ENCODE data around the gene CNTD1. TPM values are rescaled to one million over a fixed set of nuclear protein-coding genes. Genes with fewer than 3 reads are reported as not detected.

The CNTD1 gene
- total and polyA plus RNA-seq, 2 experiments from 2014 or later = 0.71 TPM; not detected in 1

GRCh38 chr17:42751628-42752027 is 47.0 kb upstream of the CNTD1 start:
- Histone ChIP-seq H3K27me3 (replicated peaks; ENCODE audit: insufficient read depth) (no peaks in the 10 kb centered on the region), H3K4me3 (no peak overlapping the region), H3K9me2 (ENCODE audit: insufficient read depth) (no peaks in the 10 kb centered on the region), H3K4me2 (ENCODE audit: unreplicated experiment) (no peak overlapping the region), H3K36me3 (ENCODE audit: low read depth) (no peaks in the 10 kb centered on the region), H3K27ac (no peak overlapping the region), H4K20me1 (ENCODE audit: insufficient read depth) (no peaks in the 10 kb centered on the region), H2AFZ (no peak overlapping the region), H3K9ac (no peak overlapping the region), H3K4me1 (ENCODE audit: insufficient read depth) (no peaks in the 10 kb centered on the region), H3K9me3 (ENCODE audit: low read depth) (no peaks in the 10 kb centered on the region), H3F3A (ENCODE audit: insufficient read depth) (no peaks in the 10 kb centered on the region), H3K79me2 (ENCODE audit: insufficient read depth) (no peaks in the 10 kb centered on the region)
- DNase-seq = no peak
- WGBS, 2 experiments (ENCODE audit: low coverage in 1 of 2, low lambda C conversion rate in 2 of 2, missing lambda C conversion rate in 2 of 2) = 72 to 78% methylated on average over 7 of the region's 7 CpGs
- TF ChIP-seq EZH2 (IDR thresholded peaks at IDR 0.05; ENCODE audit: insufficient read depth, poor library complexity, severe bottlenecking) = no peak
- no peak for TF ChIP-seq EZH2phosphoT487 (IDR thresholded peaks at IDR 0.05; ENCODE audit: insufficient read depth, low read depth)
- in situ Hi-C loops (cut with MboI) = no loop called here

- in situ Hi-C loops (cut with MboI) = no loop called here
Observed at GRCh38 chr17:42754782-42755181, 43.9 kb upstream of the CNTD1 start.

DNA sequence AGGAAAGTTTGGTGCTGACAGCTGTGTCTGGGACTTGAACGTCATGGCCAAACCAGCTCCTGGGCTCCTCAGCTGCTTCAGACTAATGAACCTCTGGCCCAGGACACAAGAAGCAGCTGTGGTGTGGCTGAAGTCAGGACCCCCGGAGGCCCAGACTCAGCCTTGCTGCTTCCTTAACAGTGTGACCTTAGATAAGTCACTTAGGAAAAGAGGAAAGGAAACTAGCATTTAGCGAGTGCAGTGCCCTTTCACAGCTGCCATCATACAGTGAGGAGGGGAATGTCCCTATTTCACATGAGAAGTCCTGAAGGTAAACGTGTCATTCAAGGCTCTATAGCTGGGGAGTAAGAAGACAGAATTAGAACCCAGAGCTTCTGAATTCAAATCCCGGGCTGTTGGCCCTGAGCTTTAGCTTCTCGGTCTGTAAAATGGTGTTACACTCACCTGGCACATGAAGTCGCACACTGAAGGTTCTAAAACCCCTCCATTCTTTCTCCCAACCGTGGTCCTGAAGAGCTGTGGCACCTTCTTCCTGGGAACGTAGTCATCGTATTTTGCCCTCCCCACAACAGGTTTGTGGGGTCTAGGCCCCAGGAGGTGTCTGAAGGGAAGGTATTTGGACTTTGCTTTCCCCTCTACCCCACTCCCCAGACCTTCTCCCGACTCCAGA is 38.5 kb upstream of the CNTD1 start:
- no peak overlapping the region for H3K4me3 ChIP-seq
- DNase-seq = no peak
- no peaks in the 10 kb centered on the region for H4K20me1 ChIP-seq (ENCODE audit: insufficient read depth)
- H3K9ac ChIP-seq = no peak overlapping the region
- no peaks in the 10 kb centered on the region for H3K9me2 ChIP-seq (ENCODE audit: insufficient read depth)
- H3K79me2 ChIP-seq (ENCODE audit: insufficient read depth) = no peaks in the 10 kb centered on the region
- no peaks in the 10 kb centered on the region for H3K36me3 ChIP-seq (ENCODE audit: low read depth)
- H3K4me1 ChIP-seq (ENCODE audit: insufficient read depth) = no peaks in the 10 kb centered on the region
- WGBS, 2 experiments (ENCODE audit: low coverage in 1 of 2, low lambda C conversion rate in 2 of 2, missing lambda C conversion rate in 2 of 2) = 66 to 68% methylated on average over 11 of the region's 11 CpGs
- H3K9me3 ChIP-seq (ENCODE audit: low read depth) = no peaks in the 10 kb centered on the region
- H3K27ac ChIP-seq = no peak overlapping the region
- H3K4me2 ChIP-seq (ENCODE audit: unreplicated experiment) = no peak overlapping the region
- TF ChIP-seq EZH2 (IDR thresholded peaks at IDR 0.05; ENCODE audit: insufficient read depth, poor library complexity, severe bottlenecking) (no peak), EZH2phosphoT487 (IDR thresholded peaks at IDR 0.05; ENCODE audit: insufficient read depth, low read depth) (no peak)
- in situ Hi-C loops (cut with MboI) = no loop called here
- H3F3A ChIP-seq (ENCODE audit: insufficient read depth) = no peaks in the 10 kb centered on the region
- peaks cover 30% of the 10 kb centered on the region for H3K27me3 ChIP-seq (replicated peaks; ENCODE audit: insufficient read depth)
- H2AFZ ChIP-seq = no peak overlapping the region

More at GRCh38 chr17:42754782-42755181, 43.9 kb upstream of the CNTD1 start:
- Histone ChIP-seq H3K36me3 (ENCODE audit: low read depth) (no peaks in the 10 kb centered on the region), H3K9me2 (ENCODE audit: insufficient read depth) (no peaks in the 10 kb centered on the region), H3K27me3 (replicated peaks; ENCODE audit: insufficient read depth) (peaks cover 13% of the 10 kb centered on the region), H3K4me3 (no peak overlapping the region), H3K9ac (no peak overlapping the region), H3F3A (ENCODE audit: insufficient read depth) (no peaks in the 10 kb centered on the region), H3K4me2 (ENCODE audit: unreplicated experiment) (no peak overlapping the region), H3K79me2 (ENCODE audit: insufficient read depth) (no peaks in the 10 kb centered on the region), H3K9me3 (ENCODE audit: low read depth) (no peaks in the 10 kb centered on the region), H3K4me1 (ENCODE audit: insufficient read depth) (no peaks in the 10 kb centered on the region), H4K20me1 (ENCODE audit: insufficient read depth) (no peaks in the 10 kb centered on the region), H2AFZ (no peak overlapping the region), H3K27ac (no peak overlapping the region)
- DNase-seq = peak; percentile 70
- WGBS, 2 experiments (ENCODE audit: low coverage in 1 of 2, low lambda C conversion rate in 2 of 2, missing lambda C conversion rate in 2 of 2) = 17 to 34% methylated on average over 3 of the region's 3 CpGs
- TF ChIP-seq EZH2phosphoT487 (IDR thresholded peaks at IDR 0.05; ENCODE audit: insufficient read depth, low read depth) (no peak), EZH2 (IDR thresholded peaks at IDR 0.05; ENCODE audit: insufficient read depth, poor library complexity, severe bottlenecking) (no peak)

- Histone ChIP-seq H3K27me3 (replicated peaks; ENCODE audit: insufficient read depth) (peaks cover 30% of the 10 kb centered on the region), H3K36me3 (ENCODE audit: low read depth) (no peaks in the 10 kb centered on the region), H2AFZ (peak within 1 kb of the TSS; percentile 80), H3K9ac (no peak within 1 kb of the TSS; the same call in 1 of the 2 replicates), H3K9me2 (ENCODE audit: insufficient read depth) (no peaks in the 10 kb centered on the region), H3K4me2 (ENCODE audit: unreplicated experiment) (peak within 1 kb of the TSS; percentile 49), H4K20me1 (ENCODE audit: insufficient read depth) (no peaks in the 10 kb centered on the region), H3F3A (ENCODE audit: insufficient read depth) (no peaks in the 10 kb centered on the region), H3K27ac (no peak within 1 kb of the TSS), H3K4me3 (peak within 1 kb of the TSS; percentile 65), H3K79me2 (ENCODE audit: insufficient read depth) (no peaks in the 10 kb centered on the region), H3K4me1 (ENCODE audit: insufficient read depth) (no peaks in the 10 kb centered on the region), H3K9me3 (ENCODE audit: low read depth) (no peaks in the 10 kb centered on the region)
- in situ Hi-C loops (cut with MboI) = no loop called here
- 6 to 13% methylated on average over 29 to 51 of the region's 92 CpGs for WGBS, 2 experiments (ENCODE audit: low coverage in 1 of 2, low lambda C conversion rate in 2 of 2, missing lambda C conversion rate in 2 of 2)
- no peak for TF ChIP-seq EZH2phosphoT487 (IDR thresholded peaks at IDR 0.05; ENCODE audit: insufficient read depth, low read depth)
- no peak for TF ChIP-seq EZH2 (IDR thresholded peaks at IDR 0.05; ENCODE audit: insufficient read depth, poor library complexity, severe bottlenecking)
- peak; percentile 60 for DNase-seq
Observed at GRCh38 chr17:42760652-42761581, 37.7 kb upstream of the CNTD1 start, which contains the start of gene RAMP2. TSS of gene RAMP2 (plus strand) at chr17:42761227. CDS start at chr17:42761262, 35 bp downstream.
